GM12878 (cell line): ENCODE results near the gene DAPK2. TPM values are rescaled to one million over a fixed set of nuclear protein-coding genes. Genes with fewer than 3 reads are reported as not detected.

Source experiments
- ATAC-seq: fragments of 200-7000 bp; cut with Tn5 transposase; 3 replicates; pipeline ENCODE4 v1.9.1; 2020; ENCODE audit warnings: mild to moderate bottlenecking, moderate library complexity
- BruUV-seq: library from RNA; stranded (reverse); fragments of 400-500 nt; replicated peaks from 2 replicates; lab custom pipeline; 2021; lab: Mats Ljungman, UMichigan
- CTCF ChIA-PET: fragments of 300-600 bp; sonication (Branson Sonifier 250); formaldehyde crosslinking; extraction: SDS; loops from one replicate; lab custom pipeline; 2021; ENCODE audit warnings: inconsistent platforms; lab: Yijun Ruan, JAX
- POLR2A ChIA-PET: fragments of 350-600 bp; formaldehyde crosslinking; extraction: SDS; loops from one replicate; lab custom pipeline; 2021; ENCODE audit warnings: inconsistent platforms; lab: Charles Lee
- RAD21 ChIA-PET: fragments of 300-600 bp; sonication (Branson Sonifier 250); formaldehyde crosslinking; loops from one replicate; lab custom pipeline; 2023; ENCODE audit warnings: antibody characterized with exemption; ENCODE audit not compliant: unreplicated experiment; lab: Charles Lee
- SMC1A ChIA-PET: fragments of 300-600 bp; sonication (Branson Sonifier 250); formaldehyde crosslinking; loops from one replicate; lab custom pipeline; 2023; ENCODE audit not compliant: unreplicated experiment, uncharacterized antibody; lab: Charles Lee
- DNase-seq: peaks from one replicate; pipeline ENCODE4 v3.0.0-alpha.2; 2011; ENCODE audit warnings: low read depth, low spot score
- FAIRE-seq: peaks from 3 replicates; lab custom pipeline; 2011; peaks lifted over from hg19 to GRCh38; lab: Jason Lieb, UNC
- H2AFZ ChIP-seq: 2 replicates; pipeline ENCODE4 v1.6.0; 2011; ENCODE audit warnings: low read depth, low read length, control low read depth; ENCODE audit not compliant: control insufficient read depth
- H3K27ac ChIP-seq: 2 replicates; pipeline ENCODE4 v1.5.1; 2011; ENCODE audit warnings: control low read depth; ENCODE audit not compliant: control insufficient read depth, insufficient read depth
- H3K27me3 ChIP-seq, 2 experiments: replicated peaks in 1 of 2; 2 replicates each; pipeline versions ENCODE4 v1.6.0 to v1.6.1; 2011; ENCODE audit warnings: low read length in 1 of 2; ENCODE audit not compliant: control insufficient read depth in 2 of 2, insufficient read depth in 2 of 2
- H3K36me3 ChIP-seq, 2 experiments: 2 replicates each; pipeline ENCODE4 v1.5.1; 2011; ENCODE audit warnings: low read length in 1 of 2; ENCODE audit not compliant: control insufficient read depth in 2 of 2, insufficient read depth in 2 of 2
- H3K4me1 ChIP-seq: 2 replicates; pipeline ENCODE4 v1.6.1; 2011; ENCODE audit warnings: mild to moderate bottlenecking, low read length, moderate library complexity, mixed read lengths; ENCODE audit not compliant: control insufficient read depth, insufficient read depth
- H3K4me2 ChIP-seq: 2 replicates; pipeline ENCODE4 v1.6.0; 2011; ENCODE audit warnings: control low read depth; ENCODE audit not compliant: control insufficient read depth, insufficient read depth
- H3K4me3 ChIP-seq: fragments of 200-600 bp; sonication (generic); 2 replicates; pipeline ENCODE4 v1.5.1; 2016
- H3K79me2 ChIP-seq: 2 replicates; pipeline ENCODE4 v1.6.0; 2011; ENCODE audit warnings: low read length; ENCODE audit not compliant: control insufficient read depth, insufficient read depth
- H3K9ac ChIP-seq: 2 replicates; pipeline ENCODE4 v1.8.0; 2011; ENCODE audit warnings: low read length, control low read depth, mixed read lengths; ENCODE audit not compliant: control insufficient read depth, insufficient read depth
- H3K9me3 ChIP-seq: replicated peaks from 3 replicates; pipeline ENCODE4 v1.5.1; 2011; ENCODE audit warnings: mild to moderate bottlenecking, low read length; ENCODE audit not compliant: control insufficient read depth, insufficient read depth
- H4K20me1 ChIP-seq: 2 replicates; pipeline ENCODE4 v1.6.0; 2011; ENCODE audit not compliant: control insufficient read depth, insufficient read depth
- CREM ChIP-seq: IDR thresholded peaks from 2 replicates; pipeline ENCODE4 v1.6.1; 2014; ENCODE audit warnings: antibody characterized with exemption, low read depth
- FOS ChIP-seq: IDR thresholded peaks from 3 replicates; pipeline ENCODE4 v1.6.1; 2011; ENCODE audit warnings: borderline replicate concordance; ENCODE audit not compliant: insufficient read length; ENCODE audit errors: extremely low read depth
- HSF1 ChIP-seq: fragments of 150-350 bp; IDR thresholded peaks from 2 replicates; pipeline ENCODE4 v1.6.1; 2014; ENCODE audit warnings: mild to moderate bottlenecking, low read depth, low read length
- JUND ChIP-seq: IDR thresholded peaks from 2 replicates; pipeline ENCODE4 v1.6.1; 2012; ENCODE audit warnings: low read depth, mild to moderate bottlenecking, low read length, improper control_type of control experiment, moderate library complexity
- MEF2A ChIP-seq: IDR thresholded peaks from 2 replicates; pipeline ENCODE4 v1.6.1; 2011; ENCODE audit warnings: low read depth, mild to moderate bottlenecking, low read length, moderate library complexity; ENCODE audit not compliant: insufficient read depth
- MXI1 ChIP-seq: fragments of 150-350 bp; IDR thresholded peaks from 2 replicates; pipeline ENCODE4 v1.6.1; 2011; ENCODE audit warnings: low read depth, mild to moderate bottlenecking, inconsistent platforms, low read length, improper control_type of control experiment
- POU2F2 ChIP-seq: IDR thresholded peaks from 3 replicates; pipeline ENCODE4 v1.6.1; 2011; ENCODE audit warnings: low read depth, mild to moderate bottlenecking, low read length, borderline replicate concordance
- REST ChIP-seq: IDR thresholded peaks from 2 replicates; pipeline ENCODE4 v1.6.1; 2012; ENCODE audit warnings: mild to moderate bottlenecking, low read depth, low read length
- SMC3 ChIP-seq: IDR thresholded peaks from 2 replicates; pipeline ENCODE4 v1.6.1; 2011; ENCODE audit warnings: low read length, improper control_type of control experiment, borderline replicate concordance
- SPI1 ChIP-seq: IDR thresholded peaks from 2 replicates; pipeline ENCODE4 v1.6.1; 2011; ENCODE audit warnings: low read depth, mild to moderate bottlenecking, low read length, moderate library complexity, borderline replicate concordance; ENCODE audit not compliant: insufficient read depth
- STAT1 ChIP-seq: fragments of 450-650 bp; conservative IDR thresholded peaks from 2 replicates; pipeline ENCODE4 v1.6.1; 2014; ENCODE audit warnings: antibody characterized with exemption, mild to moderate bottlenecking
- TBL1XR1 ChIP-seq: IDR thresholded peaks from 2 replicates; pipeline ENCODE4 v1.6.1; 2012; ENCODE audit warnings: low read depth, low read length, improper control_type of control experiment
- USF2 ChIP-seq: IDR thresholded peaks from 2 replicates; pipeline ENCODE4 v1.6.1; 2011; ENCODE audit warnings: low read depth, low read length, improper control_type of control experiment, borderline replicate concordance
- WGBS: methylation state at CpG from one replicate; pipeline ENCODE4 v1.1.6; 2016; ENCODE audit warnings: low lambda C conversion rate; ENCODE audit not compliant: insufficient replicate concordance, insufficient coverage; ENCODE audit errors: missing lambda C conversion rate; 5-methylcytosine and 5-hydroxymethylcytosine counted together
- in situ Hi-C: fragments of 300-500 bp; cut with MboI; formaldehyde crosslinking; loops from 9 replicates; pipeline ENCODE4 v1.14.3; 2018; ENCODE audit warnings: mixed read lengths
- intact Hi-C: fragments of 100-400 bp; cut with micrococcal nuclease; formaldehyde crosslinking; loops from one replicate; pipeline ENCODE4 v1.14.2; 2022; ENCODE audit not compliant: unreplicated experiment
- polyA plus RNA-seq, 11 experiments: library from polyadenylated mRNA; depleted of rRNA in 4 of 11; unstranded in 6 of 11; stranded (reverse) in 5 of 11; fragments of >200 nt; fragmentation: Nextera tagmentation in 4 of 11; fragmentation: Illumina TruSeq in 1 of 11; extraction: Ambion mirVana in 4 of 11; extraction: Trizol in 1 of 11; gene quantifications; 1 replicate in 1 of 11; 2 replicates in 10 of 11; pipeline versions ENCODE4 v1.2.1 to v1.2.3, GENCODE V29; 2011 to 2016; ENCODE audit warnings: inconsistent platforms in 2 of 11, missing spikeins in 2 of 11, low read depth in 1 of 11
- total RNA-seq, 4 experiments: library from RNA; depleted of rRNA in 3 of 4; stranded (reverse); fragments of >200 nt in 3 of 4; fragmentation: Illumina TruSeq in 1 of 4; extraction: Trizol in 1 of 4; gene quantifications; 2 replicates each; pipeline versions ENCODE4 v1.2.1 to v1.2.3, GENCODE V29; 2013 to 2021
- TF ChIP-seq, protein P1 (sequence below): fragments of 450-650 bp; IDR thresholded peaks from 2 replicates; pipeline ENCODE4 v1.6.1; 2014; ENCODE audit warnings: mild to moderate bottlenecking
- TF ChIP-seq, protein P2 (sequence below): fragments of 450-650 bp; IDR thresholded peaks from 2 replicates; pipeline ENCODE4 v1.6.1; 2016; ENCODE audit warnings: mild to moderate bottlenecking

Gene DAPK2
- total and polyA plus RNA-seq, 10 of the 15 experiments (the other 5 are each of a cell fraction or from before 2014, with no cell fraction given), result 0.69 to 8.4 (median 4.1) TPM

GRCh38 chr15:63907521-63907920, 138.8 kb downstream of the DAPK2 start:
- Histone ChIP-seq H3K27ac (no peak overlapping the region), H3K4me2 (no peak overlapping the region), H3K36me3 (no peaks in the 10 kb centered on the region), H3K27me3 (no peaks in the 10 kb centered on the region), H3K4me3 (no peak overlapping the region), H4K20me1 (no peaks in the 10 kb centered on the region), H3K79me2 (no peaks in the 10 kb centered on the region), H2AFZ (no peak overlapping the region), H3K9me3 (no peaks in the 10 kb centered on the region), H3K4me1 (peaks cover 19% of the 10 kb centered on the region), H3K9ac (no peak overlapping the region)
- DNase-seq, result no peak
- no peak for FAIRE-seq
- WGBS, result 87% methylated on average over 8 of the region's 8 CpGs
- intact Hi-C loops (no loop called here), in situ Hi-C loops (no loop called here)
- SMC1A ChIA-PET, result interaction anchor here (1.2 to 1.6 kb wide), 3 partner anchors 12 to 153 kb away, joined by 3 to 5 read pairs (median 4); no protein-coding TSS in a partner anchor
- CTCF ChIA-PET, result interaction anchor here (1.0 to 2.5 kb wide), 3 partner anchors 36 to 156 kb away, joined by 3 to 9 read pairs (median 3); no protein-coding TSS in a partner anchor
- POLR2A ChIA-PET, result no interaction called here
- BruUV-seq, result no TSS peak
- RAD21 ChIA-PET, result interaction anchor here (1.0 to 1.1 kb wide), 2 partner anchors 8 to 12 kb away, joined by 3 read pairs; no protein-coding TSS in a partner anchor
- no peak for ATAC-seq
- TF ChIP-seq POU2F2 (no peak), SMC3 (no peak), REST (no peak), JUND (no peak), TBL1XR1 (no peak), SPI1 (no peak), MXI1 (no peak), STAT1 (no peak), HSF1 (no peak), MEF2A (no peak), FOS (no peak), CREM (no peak), USF2 (no peak)
- TF ChIP-seq, protein P1, sequence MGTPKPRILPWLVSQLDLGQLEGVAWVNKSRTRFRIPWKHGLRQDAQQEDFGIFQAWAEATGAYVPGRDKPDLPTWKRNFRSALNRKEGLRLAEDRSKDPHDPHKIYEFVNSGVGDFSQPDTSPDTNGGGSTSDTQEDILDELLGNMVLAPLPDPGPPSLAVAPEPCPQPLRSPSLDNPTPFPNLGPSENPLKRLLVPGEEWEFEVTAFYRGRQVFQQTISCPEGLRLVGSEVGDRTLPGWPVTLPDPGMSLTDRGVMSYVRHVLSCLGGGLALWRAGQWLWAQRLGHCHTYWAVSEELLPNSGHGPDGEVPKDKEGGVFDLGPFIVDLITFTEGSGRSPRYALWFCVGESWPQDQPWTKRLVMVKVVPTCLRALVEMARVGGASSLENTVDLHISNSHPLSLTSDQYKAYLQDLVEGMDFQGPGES, result no peak
- TF ChIP-seq, protein P2, sequence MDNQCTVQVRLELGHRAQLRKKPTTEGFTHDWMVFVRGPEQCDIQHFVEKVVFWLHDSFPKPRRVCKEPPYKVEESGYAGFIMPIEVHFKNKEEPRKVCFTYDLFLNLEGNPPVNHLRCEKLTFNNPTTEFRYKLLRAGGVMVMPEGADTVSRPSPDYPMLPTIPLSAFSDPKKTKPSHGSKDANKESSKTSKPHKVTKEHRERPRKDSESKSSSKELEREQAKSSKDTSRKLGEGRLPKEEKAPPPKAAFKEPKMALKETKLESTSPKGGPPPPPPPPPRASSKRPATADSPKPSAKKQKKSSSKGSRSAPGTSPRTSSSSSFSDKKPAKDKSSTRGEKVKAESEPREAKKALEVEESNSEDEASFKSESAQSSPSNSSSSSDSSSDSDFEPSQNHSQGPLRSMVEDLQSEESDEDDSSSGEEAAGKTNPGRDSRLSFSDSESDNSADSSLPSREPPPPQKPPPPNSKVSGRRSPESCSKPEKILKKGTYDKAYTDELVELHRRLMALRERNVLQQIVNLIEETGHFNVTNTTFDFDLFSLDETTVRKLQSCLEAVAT, result no peak
